Hindlimb muscle (tissue), 1 donor: ENCODE measurements around the gene DSE. TPM values are rescaled to one million over a fixed set of nuclear protein-coding genes. Genes with fewer than 3 reads are reported as not detected.
A peak's percentile ranks its signal among the peaks of the same experiment; 100 is the strongest.

Experiments used
- DNase-seq: peaks from one replicate; pipeline ENCODE4 v3.0.0-alpha.2; 2013
- polyA plus RNA-seq: library from polyadenylated mRNA; unstranded; fragments of 120-200 nt; gene quantifications from one replicate; pipeline ENCODE4 v1.2.1, GENCODE V29; 2013; ENCODE audit not compliant: insufficient read length

DSE gene
- polyA plus RNA-seq, 1 donor: 28.9 TPM

DNA sequence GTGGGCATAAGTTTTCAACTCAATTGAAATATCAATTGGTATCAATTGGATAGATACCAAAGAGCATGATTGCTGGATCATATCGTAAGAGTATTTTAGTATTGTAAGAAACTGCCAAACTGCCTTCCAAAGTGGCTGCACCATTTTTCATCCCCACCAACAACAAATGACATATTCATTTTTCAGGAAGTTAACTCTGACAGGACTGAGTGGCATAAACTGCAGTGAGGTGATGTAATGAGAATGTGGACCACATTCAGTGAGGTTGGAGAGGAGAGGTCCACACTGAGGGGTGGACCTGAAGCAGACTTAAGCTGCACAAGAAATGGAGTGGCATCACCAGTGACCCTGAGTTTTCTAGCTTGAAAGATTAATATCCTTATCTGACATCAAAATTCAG is 78.8 kb downstream of the DSE start:
- DNase-seq: no peak

DNA sequence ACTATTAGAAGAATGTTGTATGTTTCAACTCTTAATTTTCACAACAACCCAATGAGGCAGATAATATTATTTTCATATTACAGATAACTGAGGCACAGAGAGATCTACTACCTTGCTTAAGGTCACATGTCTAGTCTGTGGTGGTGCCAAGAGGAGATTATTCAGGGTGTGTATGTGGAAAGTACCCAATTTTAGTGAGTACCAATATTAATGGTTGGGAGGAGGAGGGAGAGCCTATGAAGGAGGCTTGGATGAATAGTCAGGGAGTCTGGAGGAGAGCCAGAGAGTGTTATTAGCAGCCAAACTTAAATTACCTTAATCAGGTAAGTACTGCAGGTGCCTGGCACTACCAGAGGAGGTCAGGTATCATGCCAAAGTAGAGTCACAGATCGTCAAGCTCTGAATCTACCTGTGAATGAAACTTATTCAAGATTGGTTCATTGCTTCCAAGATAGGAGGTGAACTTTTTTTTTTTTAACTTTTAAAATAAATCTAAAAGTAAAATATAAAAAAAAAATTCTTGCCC is 79.5 kb downstream of the DSE start:
- DNase-seq: no peak

DNA sequence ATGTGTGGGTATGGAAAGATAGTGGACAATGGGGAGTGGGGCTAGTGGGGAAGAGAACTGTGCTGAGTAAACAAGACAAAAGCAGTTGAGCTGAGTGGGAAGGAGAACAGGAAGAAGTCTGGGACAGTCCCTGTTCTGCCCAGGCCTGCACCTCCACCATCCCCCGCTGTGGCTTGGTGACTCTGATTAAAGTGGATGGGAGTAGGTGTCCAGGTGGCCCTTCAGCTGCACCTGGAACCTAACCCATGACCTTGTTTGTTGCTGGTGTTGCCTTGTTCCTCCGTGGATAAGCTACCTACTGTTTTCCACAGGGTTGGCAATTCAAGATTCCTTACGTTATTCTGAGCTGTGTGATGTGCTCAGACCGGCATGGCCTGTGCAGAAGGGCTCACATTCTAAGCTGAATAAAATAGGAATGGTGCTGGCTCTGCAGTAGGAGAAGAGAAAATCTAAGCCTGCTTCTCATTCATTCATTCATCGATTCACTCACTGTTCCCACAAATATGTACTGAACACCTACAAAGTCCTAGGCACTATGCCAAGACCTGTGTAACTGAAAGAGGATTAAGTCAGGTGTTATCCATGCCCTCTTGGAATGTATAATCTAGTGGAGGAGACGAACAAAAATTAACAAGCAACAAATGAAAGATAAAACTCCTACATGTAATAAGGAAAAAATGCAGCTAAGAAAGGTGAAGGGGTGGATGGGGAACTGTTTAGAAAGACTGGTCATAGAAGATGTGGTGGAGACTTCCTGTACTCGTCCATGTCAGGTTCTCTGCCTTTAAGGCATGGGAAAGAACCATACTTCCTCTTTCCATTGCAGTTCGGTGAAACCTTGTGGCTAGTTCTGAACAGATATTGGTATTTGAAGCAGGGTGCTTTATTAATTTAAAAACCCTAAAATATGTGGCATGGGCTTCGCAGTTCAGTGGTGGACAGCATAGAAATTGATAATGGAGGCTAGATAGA is 80.3 kb downstream of the DSE start:
- no peak for DNase-seq

DNA sequence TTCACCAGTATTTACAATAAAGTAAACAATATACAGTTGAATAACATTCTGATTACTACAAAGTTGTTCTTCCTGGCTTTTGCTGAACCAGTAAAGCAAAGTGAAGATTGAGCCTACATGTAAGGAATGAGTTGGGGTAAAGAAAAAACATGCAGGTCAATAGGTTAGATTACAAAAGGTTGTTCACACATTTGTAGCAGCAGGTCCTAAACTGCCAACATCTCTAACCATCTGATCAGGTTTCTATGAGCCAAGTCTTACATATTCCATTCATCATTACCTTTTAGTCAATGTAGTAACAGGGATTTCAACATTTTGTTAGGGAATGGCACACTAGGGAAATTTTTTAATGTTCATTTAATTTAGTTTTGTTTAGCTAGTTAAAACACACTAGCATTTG is 81.2 kb downstream of the DSE start:
- DNase-seq: no peak

DNA sequence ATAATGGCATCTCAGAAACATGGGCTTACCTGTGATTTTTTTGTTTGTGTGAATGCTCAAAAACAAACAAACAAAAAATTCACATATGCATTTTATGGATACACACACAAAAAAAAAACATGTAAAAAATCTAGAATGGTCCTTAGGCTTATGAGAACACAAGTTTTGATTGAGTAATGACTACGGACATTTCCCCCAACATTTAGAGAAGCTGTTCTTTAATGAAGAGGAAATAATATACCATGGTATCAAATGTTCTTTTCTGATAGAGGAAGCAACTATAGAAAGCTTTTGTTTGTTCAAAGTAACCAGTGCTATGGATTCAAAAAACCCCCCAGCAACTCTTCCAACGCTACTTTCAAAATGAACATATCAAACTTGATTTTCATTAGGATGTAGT is 81.8 kb downstream of the DSE start:
- DNase-seq: no peak

DNA sequence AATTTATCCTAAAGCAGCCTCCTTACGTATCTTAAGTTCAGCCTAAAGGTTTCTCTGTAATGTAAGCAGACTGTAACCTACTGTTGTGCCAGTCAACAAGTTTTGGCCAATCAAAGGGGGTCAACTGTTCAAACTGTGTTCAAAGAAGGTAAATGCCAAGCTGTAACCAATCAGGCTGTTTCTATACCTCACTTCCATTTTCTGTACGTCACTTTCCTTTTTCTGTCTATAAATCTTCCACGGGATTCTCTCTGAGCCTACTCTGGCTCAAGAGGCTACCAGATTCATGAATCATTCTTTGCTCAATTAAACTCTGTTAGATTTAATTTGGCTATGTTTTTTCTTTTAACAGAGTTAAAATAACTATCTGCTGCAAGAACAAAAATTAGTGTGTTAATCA is 85.4 kb downstream of the DSE start:
- DNase-seq: no peak

DNA sequence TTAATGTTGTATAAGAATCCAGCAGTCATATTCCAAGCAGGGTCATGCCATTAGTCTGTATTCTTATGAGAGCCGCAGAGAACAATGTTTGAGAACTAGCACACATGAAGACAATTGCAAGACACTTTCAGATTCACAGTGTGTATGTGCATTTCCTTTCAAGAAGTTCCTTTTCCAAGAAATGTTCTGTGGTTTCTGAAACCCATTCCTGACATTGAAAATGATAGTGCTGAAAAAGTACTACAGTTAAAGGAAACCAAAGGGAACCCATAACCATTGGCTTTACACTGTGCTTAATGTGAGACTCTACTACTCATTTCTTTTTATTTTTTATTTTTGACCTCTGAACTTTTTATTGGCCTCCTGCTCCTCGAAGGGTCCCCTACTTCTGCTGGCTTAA is 86.2 kb downstream of the DSE start:
- no peak for DNase-seq

DNA sequence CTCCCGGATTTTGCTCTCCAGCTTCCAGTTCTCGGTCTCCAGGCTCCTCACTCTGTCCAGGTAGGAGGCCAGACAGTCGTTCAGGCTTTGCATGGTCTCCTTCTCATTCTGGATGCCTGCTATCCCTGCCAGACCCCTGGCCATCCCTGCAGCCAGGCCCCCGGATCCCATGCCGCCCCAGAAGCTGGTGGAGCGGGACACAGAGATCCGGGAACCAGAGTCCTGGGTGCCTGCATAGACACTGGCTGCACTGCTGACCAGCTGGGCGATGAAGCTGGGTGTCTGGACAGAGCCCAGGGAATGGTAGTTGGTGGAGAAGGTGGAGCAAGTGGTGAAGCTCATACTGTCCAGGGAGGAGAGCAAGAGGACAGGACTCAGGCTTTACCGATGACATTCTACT is 87.5 kb downstream of the DSE start:
- DNase-seq: no peak

DNA sequence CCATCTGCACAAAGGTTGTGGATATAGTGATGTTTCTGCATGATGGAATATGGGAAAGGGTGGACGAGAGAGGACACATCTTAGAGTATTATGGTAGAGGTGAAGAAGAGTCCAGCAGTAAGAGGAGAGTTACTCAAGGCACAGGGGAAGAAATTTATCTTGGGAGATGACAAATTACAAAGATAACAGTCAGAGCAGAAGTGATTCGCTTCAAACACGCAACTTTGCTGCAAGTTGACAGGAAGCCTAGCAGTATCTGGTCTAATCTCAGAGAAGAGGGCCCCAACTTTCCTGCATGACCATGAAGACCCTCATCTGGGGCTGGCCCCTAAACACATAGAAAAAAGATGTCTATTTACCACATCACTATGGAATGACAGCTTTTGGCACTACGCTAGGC is 89.2 kb downstream of the DSE start:
- DNase-seq: no peak

DNA sequence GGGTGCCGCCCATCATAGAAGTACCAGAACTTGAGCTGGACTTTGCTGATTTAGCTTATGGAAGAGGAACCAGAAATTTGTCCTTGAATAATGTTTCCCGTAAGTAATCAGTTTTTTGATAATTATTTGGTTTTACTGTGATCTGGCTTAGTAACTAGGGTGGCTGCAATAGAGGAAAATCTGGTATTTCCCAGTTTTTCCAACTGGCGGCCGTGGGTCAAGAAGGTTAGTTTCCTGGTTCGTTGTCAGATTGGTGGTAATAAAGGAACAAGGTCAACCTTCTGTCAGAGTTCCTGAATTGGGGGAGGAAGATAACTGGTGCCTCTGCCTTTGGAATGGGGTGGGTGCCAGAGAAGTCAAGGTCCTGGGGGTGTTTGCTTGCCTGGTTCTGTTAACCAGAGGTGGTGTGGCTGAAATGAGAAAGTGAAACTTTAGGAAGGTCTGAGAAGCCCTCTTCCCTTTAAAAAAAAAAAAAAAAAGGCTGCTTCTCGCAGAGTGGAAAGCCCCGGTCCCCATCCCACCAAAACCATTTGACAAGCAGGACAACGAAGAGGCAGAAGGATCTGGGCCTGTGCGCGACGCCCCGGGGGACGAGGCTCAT is 90.7 kb downstream of the DSE start, which contains the start of gene CALHM6:
Gene CALHM6, plus strand, starts transcription at position 45 of the 601 bp plus-strand sequence. Its CDS starts 555 bp downstream, at position 600.
- no peak for DNase-seq

DNA sequence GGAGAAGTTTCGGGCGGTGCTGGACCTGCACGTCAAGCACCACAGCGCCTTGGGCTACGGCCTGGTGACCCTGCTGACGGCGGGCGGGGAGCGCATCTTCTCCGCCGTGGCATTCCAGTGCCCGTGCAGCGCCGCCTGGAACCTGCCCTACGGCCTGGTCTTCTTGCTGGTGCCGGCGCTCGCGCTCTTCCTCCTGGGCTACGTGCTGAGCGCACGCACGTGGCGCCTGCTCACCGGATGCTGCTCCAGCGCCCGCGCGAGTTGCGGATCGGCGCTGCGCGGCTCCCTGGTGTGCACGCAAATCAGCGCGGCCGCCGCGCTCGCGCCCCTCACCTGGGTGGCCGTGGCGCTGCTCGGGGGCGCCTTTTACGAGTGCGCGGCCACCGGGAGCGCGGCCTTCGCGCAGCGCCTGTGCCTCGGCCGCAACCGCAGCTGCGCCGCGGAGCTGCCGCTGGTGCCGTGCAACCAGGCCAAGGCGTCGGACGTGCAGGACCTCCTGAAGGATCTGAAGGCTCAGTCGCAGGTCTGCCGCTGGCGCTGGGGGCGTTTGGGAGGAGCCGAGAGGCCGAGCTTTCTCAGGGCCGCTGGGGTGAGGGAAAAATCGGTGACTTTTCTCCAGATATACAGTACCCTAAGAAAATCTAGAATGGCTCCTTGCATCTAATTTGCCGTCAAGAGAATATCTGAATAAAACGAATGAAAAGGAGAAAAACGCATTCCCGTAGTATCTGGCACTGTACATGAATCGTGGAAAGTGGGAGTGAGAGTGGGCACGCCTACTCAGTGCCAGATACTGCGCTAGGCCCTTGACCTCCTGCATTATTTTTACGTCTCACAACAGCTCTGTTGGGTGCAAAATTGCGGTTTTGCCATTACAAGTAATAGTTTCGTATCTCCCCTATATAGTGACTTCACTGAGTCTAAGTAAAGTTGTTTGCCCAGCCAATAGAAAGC is 91.5 kb downstream of the DSE start:
- peak; percentile 73 for DNase-seq

DNA sequence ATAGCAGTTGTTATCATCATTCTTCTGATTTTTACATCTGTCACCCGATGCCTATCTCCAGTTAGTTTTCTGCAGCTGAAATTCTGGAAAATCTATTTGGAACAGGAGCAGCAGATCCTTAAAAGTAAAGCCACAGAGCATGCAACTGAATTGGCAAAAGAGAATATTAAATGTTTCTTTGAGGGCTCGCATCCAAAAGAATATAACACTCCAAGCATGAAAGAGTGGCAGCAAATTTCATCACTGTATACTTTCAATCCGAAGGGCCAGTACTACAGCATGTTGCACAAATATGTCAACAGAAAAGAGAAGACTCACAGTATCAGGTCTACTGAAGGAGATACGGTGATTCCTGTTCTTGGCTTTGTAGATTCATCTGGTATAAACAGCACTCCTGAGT is 92.6 kb downstream of the DSE start:
- DNase-seq: no peak

DNA sequence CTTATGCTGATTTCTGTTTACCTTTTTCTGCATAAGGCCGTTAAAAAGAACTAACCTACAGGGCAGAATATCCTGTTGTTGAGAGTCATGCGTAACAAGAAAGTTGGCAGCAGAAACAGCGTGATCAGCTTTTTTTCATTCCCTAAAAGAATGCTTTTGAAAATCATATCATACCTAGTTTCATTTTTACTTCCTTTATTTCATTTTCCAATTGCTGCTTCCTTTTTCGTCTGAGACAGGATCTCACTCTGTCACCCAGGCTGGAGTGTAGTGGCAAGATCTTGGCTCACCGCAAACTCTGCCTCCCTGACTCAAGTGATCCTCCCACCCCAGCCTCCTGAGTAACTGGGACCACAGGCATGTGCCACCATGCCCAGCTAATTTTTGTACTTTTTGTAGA is 94.5 kb downstream of the DSE start:
- peak; percentile 29 for DNase-seq

DNA sequence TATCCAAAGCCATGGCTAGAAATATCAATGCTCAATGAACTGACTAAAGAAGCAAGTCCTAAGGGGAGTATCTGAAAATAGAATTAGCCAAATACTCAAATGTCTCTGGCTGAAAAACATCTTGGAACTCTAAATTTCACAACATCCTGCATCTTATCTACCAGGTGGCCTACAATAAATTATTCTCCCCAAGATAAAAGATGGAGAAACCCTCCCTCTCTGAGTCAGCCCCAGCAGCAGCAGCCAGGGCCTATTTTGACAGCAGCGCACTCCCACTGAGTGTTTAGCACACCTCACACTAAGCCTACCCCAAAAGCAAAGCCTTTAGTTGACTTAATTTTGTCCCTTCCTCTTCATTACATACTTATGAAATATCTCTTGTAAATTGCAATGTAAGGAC is 96.3 kb downstream of the DSE start:
- DNase-seq: no peak

DNA sequence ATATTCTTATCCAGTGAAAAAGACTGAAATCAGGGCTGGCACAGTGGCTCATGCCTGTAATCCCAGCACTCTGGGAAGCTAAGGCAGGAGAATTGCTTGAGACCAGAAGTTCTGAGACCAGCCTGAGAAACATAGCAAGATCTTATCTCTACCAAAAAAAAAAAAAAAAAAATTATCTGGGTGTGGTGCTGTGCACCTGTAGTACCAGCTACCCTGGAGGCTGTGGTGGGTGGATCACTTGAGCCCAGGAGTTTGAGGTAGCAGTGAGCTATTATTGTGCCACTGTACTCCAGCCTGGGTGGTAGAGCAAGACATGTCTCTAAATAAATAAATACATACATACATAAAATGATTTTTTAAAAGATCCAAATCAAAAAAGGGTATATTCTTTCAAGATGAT is 96.8 kb downstream of the DSE start:
- DNase-seq: no peak

DNA sequence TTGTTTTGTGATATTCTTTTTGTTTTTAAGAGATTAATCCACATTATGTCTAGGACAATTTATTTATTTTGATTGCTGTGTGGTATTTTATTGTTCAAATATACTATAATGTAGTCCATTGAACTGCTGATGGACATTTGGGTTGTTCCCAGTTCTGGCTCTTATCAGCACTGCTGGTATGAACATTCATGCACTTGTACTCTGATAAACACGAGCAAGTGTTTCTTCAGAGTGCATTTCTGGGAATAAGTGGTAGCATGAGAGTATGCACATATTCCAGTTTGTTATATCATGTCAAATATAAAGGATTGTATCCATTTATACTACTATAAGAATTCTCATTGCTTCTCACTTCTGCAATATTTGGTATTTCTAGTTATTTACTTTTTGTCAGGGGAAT is 97.5 kb downstream of the DSE start:
- no peak for DNase-seq

DNA sequence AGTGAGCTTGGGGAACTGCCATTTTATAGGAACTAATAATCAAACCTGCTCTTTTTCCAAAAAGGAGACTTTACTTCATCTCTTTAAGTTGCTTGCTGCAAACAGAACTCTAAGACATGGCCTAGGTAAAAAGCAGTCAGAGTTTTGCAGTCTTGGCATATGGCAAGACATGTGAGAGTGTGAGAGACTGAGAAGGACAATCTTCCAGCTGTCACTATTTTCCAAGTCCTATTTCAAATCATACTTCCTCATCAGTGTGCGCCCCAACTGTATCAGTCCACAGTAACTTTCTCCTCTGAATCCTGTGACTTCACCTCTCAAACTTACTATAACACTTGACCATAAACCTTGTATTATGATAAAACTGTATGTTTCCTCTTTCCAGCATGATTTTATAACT is 100.8 kb downstream of the DSE start:
- no peak for DNase-seq

DNA sequence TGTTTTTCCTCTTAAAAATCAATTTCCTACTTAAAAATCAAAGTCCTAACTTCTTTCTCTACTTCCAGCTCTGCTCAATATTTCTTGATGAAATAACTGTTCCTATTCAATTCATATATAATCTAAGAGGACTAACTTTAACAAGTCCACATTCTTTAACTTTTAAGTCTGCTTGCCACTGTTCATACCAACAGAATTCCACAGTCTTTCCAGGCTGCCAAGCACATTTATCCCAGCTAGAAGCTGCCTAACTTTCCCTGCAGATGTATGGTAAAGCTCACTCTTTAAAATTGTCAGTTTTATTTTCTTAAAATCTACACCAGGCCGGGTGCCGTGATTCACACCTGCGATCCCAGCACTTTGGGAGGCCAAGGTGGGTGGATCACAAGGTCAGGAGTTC is 102.0 kb downstream of the DSE start:
- DNase-seq: no peak

DNA sequence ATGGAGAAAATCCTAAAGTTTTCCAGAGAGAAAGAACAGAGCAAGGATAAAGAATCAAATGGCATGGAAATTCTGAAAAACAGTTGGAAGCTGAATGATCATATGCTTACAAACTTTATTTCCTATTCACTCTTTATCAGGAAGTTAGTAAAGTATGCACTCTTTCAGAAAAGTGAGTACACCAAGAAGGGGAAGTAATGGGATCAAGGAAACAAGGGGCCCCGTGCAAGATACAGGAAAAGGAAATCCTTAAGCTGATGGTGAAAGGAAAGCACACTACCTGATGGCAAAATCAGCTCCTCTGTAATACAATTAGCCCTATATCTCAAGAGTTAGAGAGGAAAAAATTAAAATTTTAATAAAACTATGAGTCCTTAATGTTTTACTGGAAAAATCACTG is 104.4 kb downstream of the DSE start:
- no peak for DNase-seq

DNA sequence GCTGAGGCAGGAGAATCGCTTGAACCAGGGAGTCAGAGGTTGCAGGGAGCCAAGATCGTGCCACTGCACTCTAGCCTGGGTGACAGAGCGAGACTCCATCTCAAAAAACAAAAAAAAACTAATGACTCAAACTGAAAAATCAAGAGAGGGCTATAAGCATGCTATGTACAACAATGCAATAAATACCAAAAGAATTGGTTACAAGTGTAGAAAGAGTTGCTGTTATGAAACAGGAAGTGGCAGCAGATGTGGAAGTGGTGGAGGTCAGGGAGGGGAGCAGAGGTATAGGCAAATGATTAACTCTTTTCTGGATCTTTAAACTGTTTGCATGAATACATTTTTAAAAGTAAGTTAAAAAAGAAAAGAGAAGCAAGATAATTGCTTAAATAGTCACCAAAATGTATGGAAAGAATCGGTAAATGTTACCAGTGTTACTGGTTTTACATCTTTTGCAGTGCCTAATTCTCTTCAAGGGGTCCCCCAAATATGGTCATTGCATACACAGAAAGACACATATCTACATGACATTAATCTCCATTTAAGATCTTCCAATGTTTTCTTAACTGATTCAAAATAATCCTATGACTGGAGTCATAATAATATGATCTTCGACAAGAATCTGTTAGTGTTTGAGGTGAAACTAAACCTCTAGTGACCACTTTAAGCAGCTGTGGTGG is 105.4 kb downstream of the DSE start:
- DNase-seq: no peak

DNA sequence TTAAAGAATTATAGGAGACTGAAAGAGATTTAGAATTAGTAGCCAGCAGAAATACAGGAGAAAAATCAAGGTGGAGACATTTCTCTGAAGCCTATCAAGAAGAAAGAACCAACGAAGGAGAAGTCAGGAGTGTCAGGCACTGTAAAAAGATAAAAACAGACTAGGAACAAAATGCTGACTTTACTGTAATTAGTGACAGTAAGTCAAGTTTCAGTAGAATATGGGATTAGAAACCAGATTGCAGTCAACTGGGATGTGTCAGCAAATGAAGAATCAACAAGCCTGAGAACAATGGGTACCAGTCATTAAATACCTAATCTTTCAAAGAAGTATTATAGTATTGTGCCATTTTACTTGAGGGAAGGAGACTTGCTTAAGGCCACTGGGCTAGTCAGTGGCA is 112.0 kb downstream of the DSE start:
- no peak for DNase-seq

DNA sequence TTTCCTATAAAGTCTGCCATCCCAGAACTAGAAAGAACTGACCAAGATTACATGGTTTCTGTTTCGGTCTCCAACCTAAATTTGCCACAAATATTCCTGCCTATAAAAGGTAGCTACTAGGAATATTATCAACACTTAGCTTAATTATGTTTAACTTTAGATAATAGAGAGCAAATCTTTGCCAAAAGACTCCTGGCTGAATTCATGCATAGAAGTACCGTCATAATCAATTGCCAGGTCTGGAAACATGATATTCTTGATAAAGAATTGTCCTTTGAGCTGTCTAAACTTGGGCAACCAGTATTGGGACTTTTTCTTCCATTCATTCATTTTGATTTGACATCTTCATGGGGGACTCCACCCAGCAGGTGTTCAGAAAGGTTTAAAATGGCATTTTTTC is 112.9 kb downstream of the DSE start:
- no peak for DNase-seq
